Astrocyte (in vitro differentiated cells and primary cell): ENCODE data around the gene ENTREP1. TPM values are rescaled to one million over a fixed set of nuclear protein-coding genes. Genes with fewer than 3 reads are reported as not detected.

Experiments used
- DNase-seq: peaks from one replicate; pipeline ENCODE4 v3.0.0-alpha.2; 2010; ENCODE audit warnings: low read depth
- FAIRE-seq: peaks from 2 replicates; lab custom pipeline; 2011; peaks lifted over from hg19 to GRCh38; lab: Jason Lieb, UNC
- H2AFZ ChIP-seq: 2 replicates; pipeline ENCODE4 v1.6.0; 2012; ENCODE audit warnings: low read depth, low read length, inconsistent platforms
- H3K27ac ChIP-seq: 2 replicates; pipeline ENCODE4 v1.5.1; 2011; ENCODE audit warnings: low read depth, low read length, inconsistent platforms
- H3K27me3 ChIP-seq: 2 replicates; pipeline ENCODE4 v1.6.0; 2011; ENCODE audit warnings: low read length, inconsistent platforms; ENCODE audit not compliant: insufficient read depth
- H3K36me3 ChIP-seq: 2 replicates; pipeline ENCODE4 v1.5.1; 2011; ENCODE audit warnings: low read length, inconsistent platforms; ENCODE audit not compliant: insufficient read depth
- H3K4me1 ChIP-seq: 2 replicates; pipeline ENCODE4 v1.5.1; 2011; ENCODE audit warnings: low read length, inconsistent platforms; ENCODE audit not compliant: insufficient read depth
- H3K4me2 ChIP-seq: 2 replicates; pipeline ENCODE4 v1.6.0; 2012; ENCODE audit warnings: low read length, inconsistent platforms
- H3K4me3 ChIP-seq: 2 replicates; pipeline ENCODE4 v1.5.1; 2011; ENCODE audit warnings: low read depth, mild to moderate bottlenecking, low read length, inconsistent platforms; ENCODE audit not compliant: insufficient read depth
- H3K79me2 ChIP-seq: 2 replicates; pipeline ENCODE4 v1.6.0; 2012; ENCODE audit warnings: mild to moderate bottlenecking, low read length, inconsistent platforms; ENCODE audit not compliant: insufficient read depth
- H3K9ac ChIP-seq: 2 replicates; pipeline ENCODE4 v1.6.0; 2012; ENCODE audit warnings: mild to moderate bottlenecking, low read length, inconsistent platforms
- H3K9me3 ChIP-seq: 2 replicates; pipeline ENCODE4 v1.5.1; 2012; ENCODE audit warnings: low read depth, mild to moderate bottlenecking, low read length, inconsistent platforms; ENCODE audit not compliant: insufficient read depth
- H4K20me1 ChIP-seq: 2 replicates; pipeline ENCODE4 v1.6.0; 2012; ENCODE audit warnings: low read length, inconsistent platforms; ENCODE audit not compliant: insufficient read depth
- H3K27ac Mint-ChIP-seq: one replicate; pipeline ENCODE4 v1.8.0; 2021; ENCODE audit warnings: mild to moderate bottlenecking, mixed read lengths; ENCODE audit not compliant: unreplicated experiment
- H3K27me3 Mint-ChIP-seq: one replicate; pipeline ENCODE4 v1.8.0; 2021; ENCODE audit warnings: low read depth, mixed read lengths; ENCODE audit not compliant: unreplicated experiment
- H3K36me3 Mint-ChIP-seq: one replicate; pipeline ENCODE4 v1.8.0; 2021; ENCODE audit warnings: low read depth, mixed read lengths; ENCODE audit not compliant: unreplicated experiment
- H3K4me1 Mint-ChIP-seq: one replicate; pipeline ENCODE4 v1.8.0; 2021; ENCODE audit warnings: low read depth, mixed read lengths; ENCODE audit not compliant: unreplicated experiment
- H3K4me3 Mint-ChIP-seq: one replicate; pipeline ENCODE4 v1.8.0; 2021; ENCODE audit warnings: mild to moderate bottlenecking, moderate library complexity, mixed read lengths; ENCODE audit not compliant: unreplicated experiment
- H3K9me3 Mint-ChIP-seq: one replicate; pipeline ENCODE4 v1.8.0; 2021; ENCODE audit warnings: mild to moderate bottlenecking, mixed read lengths; ENCODE audit not compliant: unreplicated experiment
- EZH2 ChIP-seq: IDR thresholded peaks from 2 replicates; pipeline ENCODE4 v1.6.1; 2012; ENCODE audit warnings: mild to moderate bottlenecking, low read length, inconsistent platforms; ENCODE audit not compliant: insufficient read depth
- total RNA-seq: library from RNA; stranded (reverse); gene quantifications from 2 replicates; pipeline ENCODE4 v1.2.1, GENCODE V29; 2021
- TF ChIP-seq, protein P1 (sequence below): IDR thresholded peaks from 2 replicates; pipeline ENCODE4 v1.5.1; 2011; ENCODE audit warnings: low read depth, mild to moderate bottlenecking, inconsistent platforms, low read length, moderate library complexity; ENCODE audit not compliant: insufficient read depth

ENTREP1 gene
- total RNA-seq, 1 donor from 2014 or later = 3.4 TPM

DNA sequence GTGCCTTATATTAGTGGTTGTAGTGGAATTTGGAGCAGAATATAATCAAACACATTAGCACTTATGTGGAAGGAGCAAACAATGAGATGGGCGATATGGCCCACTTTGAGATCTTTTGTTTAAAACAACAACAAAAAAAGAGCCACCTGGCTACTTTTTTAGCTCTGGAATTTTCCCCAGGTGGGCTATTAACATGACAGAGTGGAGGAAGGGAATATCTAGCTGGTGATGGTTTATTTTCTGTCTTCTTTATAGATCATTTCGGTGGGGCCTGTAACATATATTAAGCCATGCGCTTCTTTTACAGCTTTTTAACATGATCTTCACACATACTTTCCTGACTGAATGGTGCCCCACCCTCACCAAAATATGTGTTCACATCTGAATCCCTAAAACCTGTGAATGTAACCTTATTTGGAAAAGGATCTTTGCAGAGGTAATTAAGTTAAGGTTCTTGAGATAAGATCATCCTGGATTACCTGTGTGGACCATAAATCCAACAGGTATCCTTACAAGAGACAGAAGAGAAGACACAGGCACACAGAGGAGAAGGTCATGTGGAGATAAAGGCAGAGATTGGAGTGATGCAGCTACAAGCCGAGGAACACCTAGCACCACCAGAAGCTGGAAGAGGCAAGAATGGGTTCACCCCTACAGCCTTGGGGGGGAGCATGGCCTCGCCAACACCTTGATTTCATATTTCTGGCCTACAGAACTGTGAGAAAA lies 16.6 kb upstream of the ENTREP1 start:
- DNase-seq = no peak
- Mint-ChIP-seq H3K4me1 (peaks cover 18% of the 10 kb centered on the region), H3K4me3 (no peak overlapping the region), H3K27ac (peak overlapping the region; percentile 88), H3K36me3 (peaks cover 3% of the 10 kb centered on the region), H3K9me3 (peaks cover 17% of the 10 kb centered on the region), H3K27me3 (no peaks in the 10 kb centered on the region)
- Histone ChIP-seq H3K36me3 (no peaks in the 10 kb centered on the region), H3K9me3 (peaks cover 9% of the 10 kb centered on the region), H3K4me1 (peaks cover 14% of the 10 kb centered on the region), H3K79me2 (no peaks in the 10 kb centered on the region), H4K20me1 (no peaks in the 10 kb centered on the region), H2AFZ (no peak overlapping the region), H3K27ac (peak overlapping the region; percentile 23), H3K9ac (no peak overlapping the region), H3K4me3 (no peak overlapping the region), H3K4me2 (peak overlapping the region; percentile 10), H3K27me3 (no peaks in the 10 kb centered on the region)
- TF ChIP-seq, protein P1, sequence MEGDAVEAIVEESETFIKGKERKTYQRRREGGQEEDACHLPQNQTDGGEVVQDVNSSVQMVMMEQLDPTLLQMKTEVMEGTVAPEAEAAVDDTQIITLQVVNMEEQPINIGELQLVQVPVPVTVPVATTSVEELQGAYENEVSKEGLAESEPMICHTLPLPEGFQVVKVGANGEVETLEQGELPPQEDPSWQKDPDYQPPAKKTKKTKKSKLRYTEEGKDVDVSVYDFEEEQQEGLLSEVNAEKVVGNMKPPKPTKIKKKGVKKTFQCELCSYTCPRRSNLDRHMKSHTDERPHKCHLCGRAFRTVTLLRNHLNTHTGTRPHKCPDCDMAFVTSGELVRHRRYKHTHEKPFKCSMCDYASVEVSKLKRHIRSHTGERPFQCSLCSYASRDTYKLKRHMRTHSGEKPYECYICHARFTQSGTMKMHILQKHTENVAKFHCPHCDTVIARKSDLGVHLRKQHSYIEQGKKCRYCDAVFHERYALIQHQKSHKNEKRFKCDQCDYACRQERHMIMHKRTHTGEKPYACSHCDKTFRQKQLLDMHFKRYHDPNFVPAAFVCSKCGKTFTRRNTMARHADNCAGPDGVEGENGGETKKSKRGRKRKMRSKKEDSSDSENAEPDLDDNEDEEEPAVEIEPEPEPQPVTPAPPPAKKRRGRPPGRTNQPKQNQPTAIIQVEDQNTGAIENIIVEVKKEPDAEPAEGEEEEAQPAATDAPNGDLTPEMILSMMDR = no peak
- no peak for TF ChIP-seq EZH2
- FAIRE-seq = peak; percentile 20

DNA sequence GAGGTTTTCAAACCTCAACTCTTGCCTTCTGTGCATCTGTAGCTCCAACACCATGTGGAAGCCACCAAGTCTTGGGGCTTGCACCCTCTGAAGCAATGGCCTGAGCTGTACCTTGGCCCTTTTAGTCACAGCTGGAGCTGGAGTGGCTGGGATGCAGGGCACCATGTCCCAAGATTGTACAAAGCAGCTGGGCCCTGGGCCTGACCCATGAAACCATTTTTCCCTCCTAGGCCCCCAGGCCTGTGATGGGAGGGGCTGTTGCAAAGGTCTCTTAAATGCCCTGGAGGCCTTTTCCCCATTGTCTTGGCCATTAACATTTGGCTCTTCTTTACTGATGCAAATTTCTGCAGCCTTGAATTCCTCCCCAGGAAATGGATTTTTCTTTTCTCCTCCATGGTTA lies 11.8 kb upstream of the ENTREP1 start:
- no peak for DNase-seq
- no peak overlapping the region for H3K27ac ChIP-seq
- no peak overlapping the region for H3K4me2 ChIP-seq
- peaks cover 12% of the 10 kb centered on the region for H3K9me3 ChIP-seq
- no peaks in the 10 kb centered on the region for H4K20me1 ChIP-seq
- Mint-ChIP-seq H3K4me1 (peaks cover 9% of the 10 kb centered on the region), H3K4me3 (no peak overlapping the region), H3K27me3 (no peaks in the 10 kb centered on the region), H3K36me3 (peaks cover 3% of the 10 kb centered on the region), H3K9me3 (peaks cover 25% of the 10 kb centered on the region), H3K27ac (no peak overlapping the region)
- H3K79me2 ChIP-seq = no peaks in the 10 kb centered on the region
- TF ChIP-seq, protein P1 = no peak
- TF ChIP-seq EZH2 = no peak
- no peak overlapping the region for H3K4me3 ChIP-seq
- peaks cover 6% of the 10 kb centered on the region for H3K4me1 ChIP-seq
- H3K9ac ChIP-seq = no peak overlapping the region
- no peaks in the 10 kb centered on the region for H3K36me3 ChIP-seq
- H3K27me3 ChIP-seq = peaks cover 3% of the 10 kb centered on the region
- no peak for FAIRE-seq
- no peak overlapping the region for H2AFZ ChIP-seq

DNA sequence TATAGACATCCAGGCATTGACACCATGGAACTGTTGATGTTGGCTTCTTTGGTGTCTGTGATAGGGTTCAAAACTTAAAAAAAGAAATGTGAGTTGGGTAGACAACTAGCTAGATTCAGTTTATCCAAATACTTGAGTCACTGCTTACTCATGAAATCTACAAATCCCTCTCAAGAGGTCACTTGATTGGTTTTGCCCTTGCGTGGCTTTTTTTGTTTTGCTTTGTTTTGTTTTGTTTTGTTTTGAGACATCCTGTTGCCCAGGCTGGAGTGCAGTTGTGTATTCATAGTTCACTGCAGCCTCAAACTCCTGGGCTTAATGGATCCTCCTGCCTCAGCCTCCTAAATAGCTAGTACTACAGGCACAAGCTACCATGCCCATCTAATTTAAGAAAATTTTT lies 10.5 kb upstream of the ENTREP1 start:
- Histone ChIP-seq H3K27ac (no peak overlapping the region), H3K9me3 (peaks cover 12% of the 10 kb centered on the region), H2AFZ (no peak overlapping the region), H3K4me3 (no peak overlapping the region), H3K9ac (no peak overlapping the region), H3K79me2 (no peaks in the 10 kb centered on the region), H4K20me1 (no peaks in the 10 kb centered on the region), H3K4me1 (no peaks in the 10 kb centered on the region), H3K27me3 (peaks cover 4% of the 10 kb centered on the region), H3K4me2 (no peak overlapping the region), H3K36me3 (no peaks in the 10 kb centered on the region)
- Mint-ChIP-seq H3K27me3 (peaks cover 3% of the 10 kb centered on the region), H3K27ac (no peak overlapping the region), H3K9me3 (peaks cover 25% of the 10 kb centered on the region), H3K4me3 (no peak overlapping the region), H3K4me1 (peaks cover 1% of the 10 kb centered on the region), H3K36me3 (peaks cover 3% of the 10 kb centered on the region)
- no peak for DNase-seq
- FAIRE-seq = no peak
- TF ChIP-seq EZH2 = no peak
- TF ChIP-seq, protein P1 = no peak
